Keratinocyte (primary cell): Measurements from ENCODE around the gene OSCAR. TPM values are rescaled to one million over a fixed set of nuclear protein-coding genes. Genes with fewer than 3 reads are reported as not detected.

ENCODE experiments used
- DNase-seq: peaks from one replicate; pipeline ENCODE4 v3.0.0-alpha.2; 2011; ENCODE audit warnings: low read depth, missing footprints, low spot score
- FAIRE-seq: peaks from 2 replicates; lab custom pipeline; 2011; peaks lifted over from hg19 to GRCh38; lab: Jason Lieb, UNC
- H2AFZ ChIP-seq: 2 replicates; pipeline ENCODE4 v1.6.0; 2012; ENCODE audit warnings: low read length, control low read depth, inconsistent platforms; ENCODE audit not compliant: control insufficient read depth
- H3K27ac ChIP-seq: 2 replicates; pipeline ENCODE4 v1.5.1; 2011; ENCODE audit warnings: low read length; ENCODE audit not compliant: control insufficient read depth, insufficient read depth
- H3K27me3 ChIP-seq: 3 replicates; pipeline ENCODE4 v1.6.0; 2011; ENCODE audit warnings: low read length; ENCODE audit not compliant: control insufficient read depth, insufficient read depth; ENCODE audit errors: extremely low read depth
- H3K36me3 ChIP-seq, 2 experiments: 2 replicates in 1 of 2; 3 replicates in 1 of 2; pipeline ENCODE4 v1.5.1; 2011; ENCODE audit warnings: low read length in 2 of 2, mild to moderate bottlenecking in 1 of 2; ENCODE audit not compliant: control insufficient read depth in 2 of 2, insufficient read depth in 2 of 2; ENCODE audit errors: extremely low read depth in 1 of 2
- H3K4me1 ChIP-seq: 3 replicates; pipeline ENCODE4 v1.5.1; 2011; ENCODE audit warnings: low read length; ENCODE audit not compliant: control insufficient read depth, insufficient read depth; ENCODE audit errors: extremely low read depth
- H3K4me2 ChIP-seq: 3 replicates; pipeline ENCODE4 v1.6.0; 2011; ENCODE audit warnings: low read depth, low read length; ENCODE audit not compliant: control insufficient read depth, insufficient read depth; ENCODE audit errors: extremely low read depth
- H3K4me3 ChIP-seq, 3 experiments: fragments of 200-600 bp in 1 of 3; sonication (generic) in 1 of 3; 2 replicates in 2 of 3; 3 replicates in 1 of 3; pipeline ENCODE4 v1.5.1; 2011 to 2016; ENCODE audit warnings: low read length in 3 of 3, mild to moderate bottlenecking in 3 of 3, control low read depth in 2 of 3, inconsistent platforms in 1 of 3, low read depth in 1 of 3, mixed read lengths in 1 of 3, mixed run types in 1 of 3, moderate library complexity in 1 of 3; ENCODE audit not compliant: control insufficient read depth in 2 of 3, insufficient read depth in 2 of 3; ENCODE audit errors: extremely low read depth in 1 of 3
- H3K79me2 ChIP-seq: 2 replicates; pipeline ENCODE4 v1.6.0; 2012; ENCODE audit warnings: low read length; ENCODE audit not compliant: control insufficient read depth, insufficient read depth
- H3K9ac ChIP-seq: 3 replicates; pipeline ENCODE4 v1.6.0; 2011; ENCODE audit warnings: low read length; ENCODE audit not compliant: control insufficient read depth, insufficient read depth; ENCODE audit errors: extremely low read depth
- H3K9me1 ChIP-seq: 3 replicates; pipeline ENCODE4 v1.6.0; 2011; ENCODE audit warnings: low read length; ENCODE audit not compliant: control insufficient read depth, insufficient read depth; ENCODE audit errors: extremely low read depth
- H3K9me3 ChIP-seq: 2 replicates; pipeline ENCODE4 v1.5.1; 2012; ENCODE audit warnings: low read depth, low read length; ENCODE audit not compliant: control insufficient read depth
- H4K20me1 ChIP-seq: 3 replicates; pipeline ENCODE4 v1.6.0; 2011; ENCODE audit warnings: low read length; ENCODE audit not compliant: control insufficient read depth, insufficient read depth; ENCODE audit errors: extremely low read depth
- CTCF ChIP-seq, 3 experiments: IDR thresholded peaks in 1 of 3; conservative IDR thresholded peaks in 1 of 3; optimal IDR thresholded peaks in 1 of 3; 2 replicates in 2 of 3; 3 replicates in 1 of 3; pipeline versions ENCODE3 to v1.5.1; 2011; ENCODE audit warnings: low read length in 3 of 3, mild to moderate bottlenecking in 3 of 3, moderate library complexity in 2 of 3, control low read depth in 1 of 3, inconsistent platforms in 1 of 3; ENCODE audit not compliant: insufficient read depth in 2 of 3; ENCODE audit errors: extremely low read depth in 1 of 3
- EZH2 ChIP-seq: IDR thresholded peaks from one replicate; pipeline ENCODE4 v1.6.1; 2012; ENCODE audit warnings: inconsistent platforms, mild to moderate bottlenecking, low read length, moderate library complexity
- dilution Hi-C: fragments of 300-500 bp; cut with MboI; formaldehyde crosslinking; loops from one replicate; pipeline ENCODE4 v1.7.0; 2020; ENCODE audit warnings: low sequenced_read_pairs; ENCODE audit not compliant: extremely low pct_ligation_motif_present
- polyA plus RNA-seq, 5 experiments: library from polyadenylated mRNA; depleted of rRNA in 3 of 5; stranded (reverse) in 3 of 5; stranded (forward) in 1 of 5; unstranded in 1 of 5; fragments of >200 nt; gene quantifications; 1 replicate in 1 of 5; 2 replicates in 3 of 5; 3 replicates in 1 of 5; pipeline versions ENCODE4 v1.2.1 to v1.2.3, GENCODE V29; 2011 to 2012; ENCODE audit warnings: missing spikeins in 2 of 5, low read depth in 1 of 5, low replicate concordance in 1 of 5

OSCAR gene
- polyA plus RNA-seq, 1 donor (not counting 4 experiments of a cell fraction or from before 2014, with no cell fraction given) = 0.14 TPM

GRCh38 chr19:54128796-54129616 is 28.4 kb upstream of the OSCAR start:
- no peak for TF ChIP-seq EZH2
- TF ChIP-seq CTCF (optimal IDR thresholded peaks at IDR 0.05 in 1 of 3, IDR thresholded peaks at IDR 0.05 in 1 of 3, conservative IDR thresholded peaks at IDR 0.05 in 1 of 3; ENCODE audit: extremely low read depth in 1 of 3, insufficient read depth in 2 of 3, low read length in 3 of 3) = no peak
- dilution Hi-C loops = no loop called here
- FAIRE-seq = no peak
- DNase-seq = no peak
- Histone ChIP-seq H2AFZ (no peak overlapping the region), H3K4me1 (no peaks in the 10 kb centered on the region), H3K4me3 (no peak overlapping the region), H3K4me2 (no peak overlapping the region), H3K9ac (no peak overlapping the region), H3K36me3 (peaks cover 28 to 30% of the 10 kb centered on the region in 2 experiments), H3K27ac (no peak overlapping the region), H3K9me3 (no peaks in the 10 kb centered on the region), H3K9me1 (no peaks in the 10 kb centered on the region), H4K20me1 (no peaks in the 10 kb centered on the region), H3K79me2 (no peaks in the 10 kb centered on the region), H3K27me3 (no peaks in the 10 kb centered on the region)

GRCh38 chr19:54128441-54128725 is 27.8 kb upstream of the OSCAR start:
- FAIRE-seq (no peak), DNase-seq (no peak)
- Histone ChIP-seq H3K27me3 (no peaks in the 10 kb centered on the region), H3K9ac (no peak overlapping the region), H2AFZ (no peak overlapping the region), H3K4me1 (no peaks in the 10 kb centered on the region), H4K20me1 (no peaks in the 10 kb centered on the region), H3K4me3 (no peak overlapping the region), H3K9me3 (no peaks in the 10 kb centered on the region), H3K79me2 (no peaks in the 10 kb centered on the region), H3K36me3 (peaks cover 30 to 34% of the 10 kb centered on the region in 2 experiments), H3K9me1 (no peaks in the 10 kb centered on the region), H3K4me2 (no peak overlapping the region), H3K27ac (no peak overlapping the region)
- dilution Hi-C loops = no loop called here
- TF ChIP-seq EZH2 (no peak), CTCF (optimal IDR thresholded peaks at IDR 0.05 in 1 of 3, IDR thresholded peaks at IDR 0.05 in 1 of 3, conservative IDR thresholded peaks at IDR 0.05 in 1 of 3; ENCODE audit: extremely low read depth in 1 of 3, insufficient read depth in 2 of 3, low read length in 3 of 3) (no peak)
